HS-5 (cell line): ENCODE data around the gene CYP8B1.
"Not testable (repeated sequence)": the region's sequence is repeated elsewhere in the genome, so short reads cannot be mapped to it uniquely, and the experiment has no call there.

Experiments
- DNase-seq: peaks from one replicate; pipeline ENCODE4 v3.0.0-alpha.2; 2012; ENCODE audit warnings: low read depth

The CYP8B1 gene

DNA sequence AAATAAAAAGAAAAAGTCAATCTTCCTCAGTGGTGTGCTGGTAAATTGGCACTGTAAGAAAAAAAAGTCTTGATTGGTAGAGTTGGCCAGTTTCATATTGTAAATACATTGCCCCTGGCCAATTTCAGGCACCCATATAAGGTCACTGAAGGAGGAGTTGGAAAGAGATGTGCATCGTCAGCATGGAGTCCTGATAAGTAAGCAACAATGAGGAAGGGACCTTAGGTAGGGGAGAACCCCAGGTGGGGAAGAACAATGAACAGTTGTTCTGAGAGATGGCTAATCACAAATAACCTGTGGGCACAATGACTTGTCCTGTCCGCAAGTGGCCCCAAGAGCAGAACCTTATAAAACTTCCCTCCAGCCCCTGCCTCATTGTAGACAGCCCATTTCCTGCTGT lies 8.6 kb upstream of the CYP8B1 start:
- no peak for DNase-seq

DNA sequence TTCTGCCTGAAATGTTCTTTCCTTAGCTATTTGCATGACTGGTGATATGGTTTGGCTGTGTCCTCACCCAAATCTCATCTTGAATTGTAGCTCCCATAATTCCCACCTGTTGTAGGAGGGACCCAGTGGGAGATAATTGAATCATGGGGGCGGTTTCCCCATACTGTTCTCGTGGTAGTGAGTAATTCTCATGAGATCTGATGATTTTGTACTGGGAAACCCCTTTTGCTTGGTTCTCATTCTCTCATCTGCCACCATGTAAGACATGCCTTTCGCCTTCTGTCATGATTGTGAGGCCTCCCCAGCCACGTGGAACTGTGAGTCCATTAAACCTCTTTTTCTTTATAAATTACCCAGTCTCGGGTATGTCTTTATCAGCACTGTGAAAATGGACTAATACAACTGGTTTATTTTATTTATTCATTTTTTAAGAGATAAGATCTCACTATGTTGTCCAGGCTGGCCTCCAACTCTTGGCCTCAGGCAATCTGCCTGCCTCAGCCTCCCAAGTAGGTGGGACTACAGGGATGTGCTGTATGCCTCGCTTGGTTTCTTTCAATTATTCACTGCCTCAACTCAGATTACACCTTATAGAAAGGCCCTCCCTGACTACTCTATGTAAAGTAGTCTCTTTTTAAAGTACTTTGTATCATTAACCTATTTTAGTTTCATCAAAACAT lies 7.7 kb upstream of the CYP8B1 start:
- not testable (repeated sequence) for DNase-seq

DNA sequence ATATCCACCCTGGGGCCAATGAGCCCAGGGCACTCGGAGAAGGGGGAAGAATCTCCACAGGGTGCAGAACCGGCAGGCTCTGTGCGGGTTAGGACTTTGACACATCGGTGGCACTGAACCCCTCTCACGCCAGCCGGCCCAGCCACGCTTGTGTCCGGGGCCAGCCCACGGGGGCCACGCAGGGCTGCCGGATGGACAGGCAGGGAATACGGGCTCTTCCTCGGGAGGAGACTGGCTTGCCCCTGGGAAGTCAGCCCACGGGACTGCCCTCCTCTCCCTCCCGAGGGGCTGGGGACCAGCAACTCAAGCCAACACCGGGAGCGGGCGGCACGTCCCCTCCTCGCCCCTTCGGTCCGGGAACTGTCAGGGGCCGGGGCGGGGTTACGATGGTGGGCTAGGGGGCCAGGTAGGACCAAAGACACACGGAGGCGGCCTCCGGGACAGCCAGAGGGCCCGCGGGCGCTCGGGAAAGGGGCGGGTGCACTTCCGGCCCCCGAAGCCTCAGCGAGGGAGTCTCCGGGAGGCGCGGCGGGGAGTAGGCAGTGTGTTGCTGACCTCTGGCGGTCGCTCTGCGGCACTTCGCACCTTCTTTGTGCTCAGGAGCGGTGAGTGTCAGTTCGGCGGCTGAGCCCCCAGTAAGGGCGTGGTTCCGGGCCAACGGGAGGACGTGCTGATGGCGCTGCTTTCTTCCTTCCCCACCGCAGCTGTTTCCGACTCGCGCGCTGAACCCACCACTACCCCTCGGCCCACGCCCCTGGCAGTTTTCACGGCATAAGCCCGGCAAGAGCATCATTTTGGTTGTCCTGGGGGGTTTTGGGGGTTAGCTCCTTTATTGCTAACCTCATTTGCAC lies 5.1 kb upstream of the CYP8B1 start:
- DNase-seq: peak; percentile 54

DNA sequence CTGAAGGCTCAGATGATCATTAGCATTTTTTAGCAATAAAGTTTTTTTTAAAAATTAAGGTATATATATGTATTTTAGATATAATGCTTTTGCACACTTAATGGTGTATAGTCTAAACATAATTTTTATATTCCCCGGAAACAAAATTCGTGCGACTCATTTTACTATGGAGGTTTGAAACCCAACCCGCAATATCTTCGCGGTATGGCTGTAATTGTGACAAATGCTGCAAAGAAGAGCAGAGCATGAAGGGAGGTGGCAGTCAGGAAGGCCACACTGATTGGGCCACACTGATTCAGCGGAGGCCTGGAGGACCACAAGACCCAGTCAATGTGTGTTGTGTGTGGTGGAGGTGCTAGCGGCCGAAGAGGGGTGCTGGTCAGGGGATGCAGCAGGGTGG lies 4.5 kb upstream of the CYP8B1 start:
- no peak for DNase-seq

DNA sequence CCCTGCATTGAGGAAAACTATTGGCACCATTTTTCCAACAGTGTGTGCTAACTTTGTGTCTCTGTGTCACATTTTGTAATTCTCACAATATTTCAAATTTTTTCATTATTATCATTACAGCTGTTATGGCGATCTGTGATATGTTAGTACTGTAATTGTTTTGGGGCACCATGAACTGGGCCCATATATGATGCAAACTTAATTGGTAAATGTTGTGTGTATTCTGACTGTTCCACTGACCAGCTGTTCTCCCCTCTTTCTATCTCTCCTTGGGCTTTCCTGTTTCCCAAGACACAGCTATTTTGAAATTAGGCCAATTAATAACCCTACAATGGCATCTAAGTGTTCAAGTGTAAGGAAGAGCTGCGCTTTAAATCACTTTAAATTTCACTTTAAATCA lies 2.2 kb upstream of the CYP8B1 start:
- DNase-seq: no peak

DNA sequence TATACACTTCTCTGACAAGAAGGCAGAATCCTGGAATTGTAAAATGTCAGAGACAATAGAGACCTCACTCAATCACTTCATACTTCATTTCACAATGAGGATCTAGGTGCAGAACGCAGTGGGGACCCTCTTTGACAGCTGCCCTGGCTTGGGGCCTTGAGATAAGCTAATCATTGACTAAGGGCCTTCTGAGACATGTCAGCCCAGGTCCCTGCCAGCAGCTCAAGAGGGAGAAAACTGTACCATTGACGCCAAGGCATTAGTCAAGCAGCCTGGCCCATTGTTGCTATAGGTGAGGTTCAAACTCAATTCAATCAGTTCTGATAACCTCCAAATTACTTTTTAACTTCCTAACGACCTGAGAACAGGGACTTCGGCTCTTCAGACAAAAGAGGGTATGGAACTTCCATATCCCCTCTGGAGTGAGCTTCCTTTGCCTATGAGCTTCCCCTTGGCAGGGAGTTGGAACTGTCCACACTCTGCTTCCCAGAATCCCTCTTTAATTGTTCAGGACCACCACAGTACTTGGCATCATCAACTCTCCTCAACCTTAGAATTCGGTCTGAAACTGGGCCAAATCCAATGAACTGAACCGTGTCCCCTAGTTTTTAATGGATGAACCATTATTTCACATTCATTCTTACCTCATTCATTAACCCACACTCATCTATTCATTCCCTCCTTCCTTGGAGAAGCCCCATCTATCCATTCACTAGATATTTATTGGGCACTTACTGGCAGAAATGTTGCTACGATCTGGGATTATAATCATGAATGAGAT lies 1.5 kb upstream of the CYP8B1 start:
- DNase-seq: no peak

DNA sequence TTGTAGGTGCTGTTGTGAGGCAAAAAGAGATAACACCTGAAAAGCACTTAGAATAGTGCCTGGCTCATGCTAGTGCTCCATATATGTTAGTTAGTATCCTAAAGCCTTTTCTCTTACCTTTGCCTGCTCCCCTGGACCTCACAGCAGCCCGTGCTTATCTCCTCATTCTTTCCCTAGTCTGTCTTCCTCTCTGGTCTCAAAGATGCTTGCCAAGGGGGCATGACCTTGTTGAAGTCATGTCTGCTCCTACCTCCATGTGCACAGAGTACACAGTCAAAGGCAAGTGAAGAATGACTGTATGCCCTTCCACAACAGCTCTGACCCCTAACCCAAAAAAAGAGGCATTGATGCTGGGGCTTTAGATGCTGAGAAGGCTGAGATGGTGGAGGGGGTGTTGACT lies 722 bp upstream of the CYP8B1 start:
- no peak for DNase-seq

DNA sequence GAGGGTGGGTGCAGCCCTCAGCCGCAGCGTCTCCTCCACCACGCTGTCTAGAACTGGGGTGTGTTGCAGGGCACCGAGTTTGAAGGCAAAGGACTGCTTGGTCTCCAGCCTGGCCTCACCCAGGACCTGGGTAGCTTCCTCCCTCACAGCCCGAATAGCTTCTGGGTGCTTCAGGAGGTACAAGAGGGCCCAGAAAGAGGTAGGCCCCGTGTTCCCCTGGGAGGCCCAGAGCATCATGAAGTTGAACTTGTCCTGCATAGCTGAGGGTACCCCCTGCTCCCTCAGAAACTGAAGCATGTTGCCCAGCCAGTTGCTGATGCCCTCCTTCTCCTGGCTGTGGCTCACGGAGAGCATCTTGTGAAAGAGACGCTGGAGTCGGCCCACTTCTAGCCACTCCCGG lies 930 bp downstream of the CYP8B1 start:
- DNase-seq: no peak

DNA sequence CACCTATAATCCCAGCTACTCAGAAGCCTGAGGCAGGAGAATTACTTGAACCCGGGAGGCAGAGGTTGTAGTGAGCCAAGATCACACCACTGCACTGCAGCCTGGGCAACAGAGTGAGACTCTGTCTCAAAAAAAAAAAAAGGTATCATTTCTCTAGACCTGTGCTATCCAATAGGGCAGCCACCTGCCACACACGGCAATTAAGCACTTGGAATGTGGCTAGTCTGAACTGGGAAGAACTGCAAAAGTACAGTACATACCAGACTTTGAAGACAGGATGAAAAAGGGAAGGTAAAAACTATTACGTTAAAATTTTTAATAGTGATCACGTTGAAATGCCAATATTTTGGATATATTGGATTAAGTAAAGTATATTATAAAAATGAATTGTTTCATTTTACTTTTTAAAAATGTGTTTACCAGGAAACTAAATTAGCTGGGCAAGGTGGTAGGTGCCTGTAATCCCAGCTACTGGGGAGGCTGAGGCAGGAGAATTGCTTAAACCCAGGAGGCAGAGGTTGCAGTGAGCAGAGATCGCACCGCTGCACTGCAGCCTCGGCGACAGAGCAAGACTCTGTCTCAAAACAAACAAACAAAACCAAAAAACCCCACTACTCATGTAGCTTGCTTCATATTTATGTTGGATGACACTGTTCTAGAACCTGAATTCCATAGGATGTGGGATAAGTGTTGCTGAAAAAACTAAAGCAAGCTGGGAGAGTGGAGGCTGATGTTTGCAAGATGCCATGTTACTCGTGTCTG lies 2.3 kb downstream of the CYP8B1 start:
- DNase-seq: no peak

DNA sequence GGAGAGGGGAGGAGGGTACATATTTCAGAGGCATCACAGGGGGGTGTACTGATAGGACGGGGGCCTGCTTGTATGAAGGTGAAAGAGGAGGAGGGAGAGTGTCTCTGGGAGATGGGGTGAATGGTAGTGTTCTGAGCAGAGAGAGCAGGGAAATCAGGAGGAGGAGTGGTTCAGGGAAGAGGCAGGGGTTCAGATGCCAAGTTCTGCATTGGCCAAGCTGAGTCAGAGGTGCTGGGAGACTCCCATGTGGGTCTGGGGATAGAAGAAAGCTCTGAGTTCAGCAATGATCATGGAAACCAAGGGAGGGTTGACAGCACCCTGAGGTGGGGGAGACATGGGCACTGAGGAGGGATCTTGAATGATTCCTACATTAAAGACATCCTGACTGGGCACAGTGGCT lies 3.0 kb downstream of the CYP8B1 start:
- no peak for DNase-seq

DNA sequence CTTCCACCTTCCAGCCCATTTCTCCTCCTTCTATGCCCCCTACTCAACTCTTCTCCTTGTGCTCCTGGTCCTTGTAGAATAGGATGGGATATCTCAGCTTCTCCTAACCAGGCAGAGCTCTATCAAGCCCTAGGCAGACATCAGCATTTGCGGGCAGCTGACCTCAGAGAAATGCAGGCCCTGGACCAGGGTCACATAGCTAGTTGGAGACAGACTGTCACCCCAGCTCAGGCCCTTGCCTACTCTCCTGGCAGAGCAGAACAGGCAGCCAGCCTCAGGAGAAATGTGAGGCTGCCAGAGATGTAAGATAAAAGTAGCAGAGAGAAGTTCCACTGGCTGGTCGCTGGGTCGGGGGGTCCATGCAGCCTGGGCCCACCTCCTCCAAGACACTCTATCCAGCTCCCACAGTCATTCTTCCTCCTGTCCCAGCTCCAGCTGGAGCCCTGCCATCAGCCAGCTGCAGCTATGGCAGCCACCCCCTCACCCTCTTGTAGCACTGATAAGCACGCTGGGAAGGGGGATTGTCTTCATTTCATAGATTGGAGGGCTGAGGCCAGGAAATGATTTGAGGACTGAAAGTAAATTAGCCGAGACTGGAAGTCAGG lies 4.0 kb downstream of the CYP8B1 start:
- DNase-seq: no peak

DNA sequence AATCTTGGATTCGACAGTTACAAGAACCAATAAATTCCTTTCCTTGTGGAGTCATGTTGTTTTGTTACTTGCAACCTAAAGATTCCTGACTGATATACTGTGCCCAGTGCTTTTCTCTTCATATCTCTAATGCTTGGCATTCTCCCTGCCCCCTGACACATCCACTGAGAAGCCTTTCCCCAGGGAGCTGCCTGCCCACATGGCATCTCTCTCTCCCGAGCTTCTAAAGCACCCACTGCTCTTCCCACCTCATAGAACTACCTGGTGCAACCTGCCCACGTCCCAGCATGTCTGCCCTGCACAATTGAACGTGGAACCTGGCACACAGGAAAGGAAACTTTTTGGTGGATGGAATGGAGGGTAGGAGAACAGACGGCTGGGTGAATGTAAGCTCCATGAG lies 6.8 kb downstream of the CYP8B1 start:
- no peak for DNase-seq

DNA sequence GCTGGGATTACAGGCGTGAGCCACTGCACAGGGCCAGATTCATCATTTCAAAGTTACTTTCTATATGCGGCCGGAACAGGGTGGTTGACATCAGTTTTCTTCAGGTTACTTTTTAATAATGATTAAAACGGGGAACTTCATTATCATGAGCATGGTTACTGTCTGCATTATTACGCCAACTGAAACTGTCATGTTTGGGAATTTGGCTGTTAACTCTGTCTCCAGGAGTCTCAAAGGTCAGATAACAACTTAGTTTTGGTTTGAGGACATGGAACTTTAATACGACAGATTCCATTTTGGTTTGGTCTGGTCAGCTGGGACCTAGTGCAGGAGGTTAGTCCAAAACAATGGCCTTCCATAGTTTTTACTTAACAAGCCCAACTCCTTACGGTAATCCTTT lies 8.5 kb downstream of the CYP8B1 start:
- no peak for DNase-seq

DNA sequence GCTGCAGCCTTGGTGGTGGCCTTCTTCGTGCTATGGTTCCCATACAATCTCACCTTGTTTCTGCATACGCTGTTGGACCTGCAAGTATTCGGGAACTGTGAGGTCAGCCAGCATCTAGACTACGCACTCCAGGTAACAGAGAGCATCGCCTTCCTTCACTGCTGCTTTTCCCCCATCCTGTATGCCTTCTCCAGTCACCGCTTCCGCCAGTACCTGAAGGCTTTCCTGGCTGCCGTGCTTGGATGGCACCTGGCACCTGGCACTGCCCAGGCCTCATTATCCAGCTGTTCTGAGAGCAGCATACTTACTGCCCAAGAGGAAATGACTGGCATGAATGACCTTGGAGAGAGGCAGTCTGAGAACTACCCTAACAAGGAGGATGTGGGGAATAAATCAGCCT lies 10.4 kb downstream of the CYP8B1 start:
- DNase-seq: no peak

DNA sequence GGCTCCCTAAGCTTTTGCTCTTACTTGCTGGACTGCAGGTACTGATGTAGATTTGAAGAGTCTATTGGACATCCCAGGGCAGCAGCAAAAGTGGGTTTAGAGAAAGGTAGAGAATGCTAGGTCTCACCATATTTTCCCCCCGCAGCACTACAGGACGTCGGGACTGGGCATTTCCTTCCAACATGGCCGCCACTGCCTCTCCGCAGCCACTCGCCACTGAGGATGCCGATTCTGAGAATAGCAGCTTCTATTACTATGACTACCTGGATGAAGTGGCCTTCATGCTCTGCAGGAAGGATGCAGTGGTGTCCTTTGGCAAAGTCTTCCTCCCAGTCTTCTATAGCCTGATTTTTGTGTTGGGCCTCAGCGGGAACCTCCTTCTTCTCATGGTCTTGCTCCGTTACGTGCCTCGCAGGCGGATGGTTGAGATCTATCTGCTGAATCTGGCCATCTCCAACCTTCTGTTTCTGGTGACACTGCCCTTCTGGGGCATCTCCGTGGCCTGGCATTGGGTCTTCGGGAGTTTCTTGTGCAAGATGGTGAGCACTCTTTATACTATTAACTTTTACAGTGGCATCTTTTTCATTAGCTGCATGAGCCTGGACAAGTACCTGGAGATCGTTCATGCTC lies 11.2 kb downstream of the CYP8B1 start:
- no peak for DNase-seq

DNA sequence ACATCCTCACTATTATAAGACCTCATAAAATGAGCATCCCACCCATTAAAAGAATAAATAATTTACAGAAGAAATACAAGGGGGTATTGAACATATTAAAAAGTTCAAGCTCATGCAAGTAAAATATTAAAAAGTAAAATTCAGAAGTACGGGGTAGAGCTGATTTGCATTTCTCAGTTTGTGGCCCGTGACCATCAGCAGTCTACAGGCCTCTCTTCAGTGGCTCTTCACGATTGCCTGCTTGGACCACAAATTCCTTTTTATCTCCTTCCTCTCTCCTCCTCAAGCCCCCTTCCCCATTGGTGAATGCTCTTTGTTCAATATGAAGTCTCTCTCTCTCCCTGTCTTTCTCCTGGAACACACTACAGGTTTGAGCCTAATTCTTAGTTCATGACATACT lies 19.1 kb downstream of the CYP8B1 start:
- DNase-seq: no peak

DNA sequence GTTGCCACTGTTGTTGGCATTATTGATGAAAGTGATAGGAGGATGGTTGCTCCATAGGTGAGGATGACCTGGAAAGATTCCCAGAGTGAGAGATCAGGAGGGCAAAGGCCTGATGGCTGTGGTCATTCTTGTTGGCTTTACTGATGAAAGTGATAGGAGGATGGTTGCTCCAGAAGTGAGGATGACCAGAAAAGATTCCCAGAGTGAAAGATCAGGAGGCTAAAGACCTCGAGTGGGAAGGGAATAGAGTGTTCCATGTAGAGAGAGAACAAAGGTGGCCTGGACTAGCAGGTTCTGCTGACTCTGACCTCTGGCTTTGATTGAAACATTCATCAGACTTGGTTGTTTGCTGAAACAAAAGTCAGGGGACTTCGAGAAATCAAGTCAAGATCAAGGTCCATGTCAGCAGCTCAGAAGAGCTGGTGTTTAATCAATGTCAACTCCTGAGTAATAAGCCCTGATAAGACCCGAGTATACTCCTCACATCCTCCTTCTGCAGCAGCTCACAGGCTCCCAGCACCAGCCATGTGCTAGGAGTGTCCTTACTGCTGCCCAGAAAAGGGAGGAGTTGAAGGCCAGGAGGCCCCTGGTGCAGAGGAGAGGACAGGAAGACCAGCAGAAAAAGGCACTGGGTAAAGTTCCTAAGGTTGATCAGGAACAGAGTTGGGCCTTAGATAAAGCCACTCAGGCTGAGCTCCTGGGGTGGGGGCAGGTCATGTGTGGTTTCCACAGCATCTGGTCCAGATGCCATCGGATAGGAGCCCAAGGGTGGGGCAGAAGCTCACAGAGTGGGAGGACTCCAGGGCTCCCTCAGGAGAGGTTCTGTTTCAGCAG lies 19.9 kb downstream of the CYP8B1 start:
- no peak for DNase-seq

DNA sequence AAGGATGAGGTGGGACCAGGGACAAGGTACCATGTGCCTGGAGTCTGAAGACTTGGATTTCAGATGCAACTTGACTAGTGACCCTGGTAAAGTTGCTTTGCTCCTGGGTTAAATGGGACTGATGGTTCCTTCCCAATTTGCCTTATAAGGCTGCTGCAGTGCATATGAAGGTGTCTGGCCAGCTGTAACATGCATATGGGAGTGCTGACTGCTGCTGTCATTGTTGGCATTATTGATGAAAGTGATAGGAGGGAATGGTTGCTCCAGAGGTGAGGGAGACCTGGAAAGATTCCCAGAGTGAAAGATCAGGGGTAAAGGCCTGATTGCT lies 20.5 kb downstream of the CYP8B1 start:
- no peak for DNase-seq

DNA sequence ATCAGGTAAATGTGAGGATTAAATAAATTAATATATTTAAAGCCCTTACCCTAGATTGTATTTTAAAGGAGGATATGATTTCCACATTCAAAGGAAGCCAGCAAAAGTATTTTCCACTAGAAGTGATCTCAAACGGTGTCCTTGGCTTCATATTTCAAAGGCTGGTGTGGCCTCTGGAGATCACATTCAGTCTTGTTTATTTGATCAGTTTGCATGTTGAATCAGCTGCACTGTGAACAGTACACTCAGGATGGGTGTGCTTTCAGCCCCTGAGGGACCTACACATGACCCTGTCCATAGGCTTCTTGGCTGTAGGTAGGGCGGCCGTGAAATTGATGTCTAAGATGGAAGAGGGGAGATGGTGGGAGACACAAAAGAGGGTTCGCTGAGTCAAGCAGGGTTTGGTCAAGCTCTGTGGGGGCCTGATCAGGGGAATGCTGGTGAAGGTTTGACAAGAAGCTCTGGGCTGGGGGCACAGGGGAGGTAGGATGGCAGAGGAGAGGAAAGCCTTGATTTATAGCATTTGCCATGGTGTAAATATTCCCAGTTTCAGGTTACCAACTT lies 21.9 kb downstream of the CYP8B1 start:
- DNase-seq: no peak

DNA sequence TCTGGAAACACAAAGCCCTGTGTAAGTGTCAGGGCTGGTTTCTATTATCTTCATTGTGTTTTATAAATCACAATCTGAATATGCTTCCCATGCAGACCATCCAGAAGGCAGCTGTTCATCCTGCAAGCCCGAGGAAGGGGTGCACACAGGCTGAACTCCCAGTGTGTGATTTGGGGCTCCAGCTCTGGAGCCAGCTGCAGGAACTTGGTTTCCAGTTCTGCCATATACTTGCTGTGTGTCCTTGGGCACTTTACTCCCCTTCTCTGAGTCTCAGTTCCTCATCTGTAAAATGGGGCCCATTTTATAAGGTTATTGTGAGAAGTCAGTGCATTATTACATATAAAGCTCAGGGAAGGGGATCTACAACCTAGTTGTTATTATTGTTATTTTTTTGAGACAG lies 22.6 kb downstream of the CYP8B1 start:
- no peak for DNase-seq
